NCI-H1694 (cell line): ENCODE measurements around the gene CCDC7.
"Not testable (repeated sequence)": the region's sequence is repeated elsewhere in the genome, so short reads cannot be mapped to it uniquely, and the experiment has no call there.

Experiments
- DNase-seq: peaks from one replicate; lab custom pipeline; 2025; lab: John Stamatoyannopoulos, UW

Gene CCDC7

DNA sequence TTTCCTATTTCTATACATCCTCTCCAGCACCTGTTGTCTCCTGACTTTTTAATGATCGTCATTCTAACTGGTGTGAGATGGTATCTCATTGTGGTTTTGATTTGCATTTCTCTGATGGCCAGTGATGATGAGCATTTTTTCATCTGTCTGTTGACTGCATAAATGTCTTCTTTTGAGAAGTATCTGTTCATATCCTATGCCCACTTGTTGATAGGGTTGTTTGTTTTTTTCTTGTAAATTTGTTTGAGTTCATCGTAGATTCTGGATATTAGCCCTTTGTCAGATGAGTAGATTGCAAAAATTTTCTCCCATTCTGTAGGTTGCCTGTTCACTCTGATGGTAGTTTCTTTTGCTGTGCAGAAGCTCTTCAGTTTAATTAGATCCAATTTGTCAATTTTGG, 253.7 kb downstream of the CCDC7 start:
- DNase-seq: not testable (repeated sequence)

DNA sequence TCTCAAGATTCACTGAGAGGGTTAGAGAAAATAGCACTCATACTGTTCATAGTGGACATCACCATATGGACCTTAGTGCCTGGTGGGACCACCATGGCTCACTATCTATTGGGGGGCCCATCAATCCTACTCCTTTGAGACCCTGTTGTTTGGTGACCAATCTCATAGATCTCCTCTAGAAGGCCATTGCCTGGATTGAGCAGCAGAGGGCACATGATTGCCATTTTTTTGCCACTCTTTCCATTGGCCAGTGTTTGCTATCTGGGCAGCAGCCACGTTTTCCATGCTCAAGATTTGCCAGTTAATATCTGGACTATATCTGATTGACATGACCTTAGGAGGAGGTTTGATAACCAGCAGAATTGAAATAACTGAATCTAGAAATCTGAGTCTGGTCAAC, 267.6 kb downstream of the CCDC7 start:
- DNase-seq: no peak

DNA sequence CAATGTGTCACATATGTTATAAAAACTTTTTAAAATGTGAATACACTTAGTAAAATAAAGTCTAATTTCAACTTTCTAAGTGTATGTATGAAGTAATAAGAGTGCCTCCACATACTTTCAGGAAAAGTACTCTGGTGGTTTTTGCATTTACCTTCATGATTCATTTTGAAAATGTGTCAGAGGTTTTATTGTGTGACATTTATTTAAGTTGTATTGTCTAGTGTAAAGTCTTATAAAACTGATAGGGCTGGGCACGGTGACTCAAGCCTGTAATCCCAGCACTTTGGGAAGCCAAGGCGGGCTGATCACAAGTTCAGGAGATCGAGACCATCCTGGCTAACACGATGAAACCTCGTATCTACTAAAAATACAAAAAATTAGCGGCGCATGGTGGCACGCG, 285.6 kb downstream of the CCDC7 start:
- no peak for DNase-seq

DNA sequence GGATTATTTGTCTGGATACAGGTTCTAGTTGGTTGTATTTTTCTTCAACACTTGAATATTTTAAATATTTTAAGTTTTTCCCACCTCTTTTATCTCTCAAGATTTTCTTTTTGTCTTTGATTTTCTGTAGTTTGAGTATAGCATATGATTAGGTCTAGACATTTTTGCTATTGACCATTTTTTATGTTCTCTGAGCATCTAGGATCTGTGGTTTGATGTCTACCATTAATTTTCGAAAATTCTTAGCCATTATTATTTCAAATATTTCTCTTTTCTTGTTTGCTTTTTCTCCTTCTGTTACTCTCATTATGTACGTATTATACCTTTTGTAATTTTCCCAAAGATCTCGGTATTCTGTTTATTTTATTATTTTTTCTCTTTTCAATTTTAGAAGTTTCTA, 293.0 kb downstream of the CCDC7 start:
- no peak for DNase-seq

DNA sequence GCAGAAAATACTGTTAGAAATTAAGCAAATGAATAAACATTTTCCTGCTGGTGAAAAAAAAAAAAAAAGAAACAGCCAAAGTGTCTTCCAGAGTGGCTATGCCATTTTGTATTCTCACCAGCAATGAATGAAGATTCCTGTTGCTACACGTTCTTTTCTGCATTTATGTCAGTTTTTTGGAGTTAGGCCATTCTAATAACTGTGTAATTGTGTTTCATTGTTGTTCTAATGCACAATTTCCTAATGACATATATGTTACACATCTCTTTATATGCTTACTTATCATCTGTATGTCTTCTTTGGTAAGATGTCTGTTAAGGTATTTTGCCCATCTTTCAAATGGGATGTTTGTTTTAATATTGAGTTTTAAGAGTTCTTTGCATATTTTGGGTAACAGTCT, 298.4 kb downstream of the CCDC7 start:
- no peak for DNase-seq

DNA sequence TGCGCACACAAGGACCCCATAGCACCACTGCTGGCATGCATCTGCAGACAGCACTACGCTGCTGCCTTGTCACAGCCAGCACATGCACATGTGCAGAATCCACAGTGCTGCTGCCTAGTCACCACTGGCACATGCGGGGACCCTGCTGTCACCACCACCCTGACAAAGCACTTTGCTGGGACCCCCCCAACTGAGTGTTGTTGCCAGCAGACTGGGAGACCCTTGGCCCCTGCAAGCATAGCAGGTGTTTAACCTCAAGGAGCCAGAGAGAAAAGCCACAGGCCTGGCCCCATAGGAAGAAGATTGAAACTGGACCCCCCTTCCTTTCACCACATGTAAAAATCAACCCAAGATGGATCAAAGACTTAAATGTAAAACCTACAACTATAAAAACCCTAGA, 300.9 kb downstream of the CCDC7 start:
- no peak for DNase-seq

DNA sequence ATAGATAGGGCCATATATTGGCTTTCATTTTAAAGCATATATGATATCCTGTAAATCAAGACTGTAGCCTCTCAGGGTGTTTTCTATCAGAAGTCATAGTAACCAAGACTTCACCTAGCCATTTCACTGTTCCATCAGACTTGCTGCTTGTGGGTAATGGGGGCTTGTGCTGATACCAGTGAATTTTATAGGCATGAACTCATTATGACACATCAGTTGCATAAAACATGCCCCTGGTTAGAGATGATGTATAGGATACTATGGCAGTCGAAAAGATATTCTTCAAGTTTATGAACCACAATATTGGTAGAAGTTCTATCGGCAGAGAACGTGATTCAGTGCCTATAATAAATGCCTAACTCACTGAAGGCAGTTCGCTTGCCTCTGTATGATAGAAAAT, 305.6 kb downstream of the CCDC7 start:
- no peak for DNase-seq

DNA sequence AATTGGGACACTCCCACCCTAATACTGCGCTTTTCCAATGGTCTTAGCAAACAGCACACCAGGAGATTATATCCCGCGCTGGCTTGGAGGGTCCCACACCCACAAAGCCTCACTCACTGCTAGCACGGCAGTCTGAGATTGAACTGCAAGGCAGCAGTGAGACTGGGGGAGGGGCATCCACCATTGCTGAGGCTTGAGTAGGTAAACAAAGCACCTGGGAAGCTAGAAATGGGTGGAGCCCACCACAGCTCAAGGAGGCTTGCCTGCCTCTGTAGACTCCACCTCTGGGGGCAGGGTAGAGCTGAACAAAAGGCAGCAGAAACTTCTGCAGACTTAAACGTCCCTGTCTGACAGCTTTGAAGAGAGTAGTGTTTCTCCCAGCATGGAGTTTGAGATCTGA, 309.0 kb downstream of the CCDC7 start:
- not testable (repeated sequence) for DNase-seq

DNA sequence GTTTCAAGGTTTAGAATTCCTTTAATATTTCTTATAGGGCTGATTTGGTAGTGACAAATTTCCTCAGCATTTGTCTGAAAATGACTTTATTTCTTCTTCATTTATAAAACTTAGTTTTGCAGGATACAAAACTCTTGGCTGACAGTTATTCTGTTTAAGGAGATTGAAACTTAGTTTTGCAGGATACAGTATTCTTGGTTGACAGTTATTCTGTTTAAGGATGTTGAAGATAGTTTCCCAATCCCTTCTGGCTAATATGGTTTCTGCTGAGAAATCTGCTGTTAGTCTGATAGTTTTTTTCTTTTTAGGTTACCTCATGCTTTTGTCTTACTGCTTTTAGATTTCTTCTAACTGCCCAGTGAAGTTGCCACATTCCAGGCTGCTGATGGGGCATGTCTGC, 325.3 kb downstream of the CCDC7 start:
- no peak for DNase-seq

DNA sequence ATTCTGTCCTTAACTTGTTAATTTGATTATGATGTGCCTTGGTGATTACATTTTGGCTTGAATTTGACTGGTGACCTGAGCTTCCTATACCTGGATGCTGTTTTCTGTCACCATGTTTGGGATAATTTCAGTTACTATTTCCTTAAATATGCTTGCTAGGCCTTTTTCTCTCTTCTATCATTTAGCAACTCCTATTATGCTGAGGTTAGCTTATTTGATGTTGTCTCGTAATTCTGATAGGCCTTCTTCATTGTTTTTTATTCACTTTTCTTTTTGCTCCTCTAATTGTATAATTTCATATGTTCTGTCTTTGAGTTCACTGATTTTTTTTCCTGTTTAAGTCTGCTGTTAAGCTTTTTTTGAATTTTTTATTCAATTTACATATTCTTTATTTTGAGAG, 327.2 kb downstream of the CCDC7 start:
- no peak for DNase-seq

DNA sequence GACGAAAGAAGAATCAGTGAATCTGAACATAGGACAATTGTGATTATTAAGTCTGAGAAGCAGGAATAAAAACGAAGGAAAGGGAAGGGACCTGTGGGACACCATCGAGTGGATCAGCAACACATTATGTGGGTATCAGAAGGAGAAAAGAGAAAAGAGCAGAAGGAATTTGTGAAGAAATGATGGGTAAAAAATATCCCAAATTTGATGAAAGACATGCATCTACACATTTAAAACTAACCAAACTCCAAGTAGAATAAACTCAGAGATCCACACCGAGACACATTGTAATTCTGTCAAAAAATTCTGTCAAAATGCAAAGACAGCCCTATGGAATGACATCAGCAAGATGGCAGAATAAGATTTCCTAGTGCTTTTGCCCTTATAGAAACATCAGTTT, 341.0 kb downstream of the CCDC7 start:
- no peak for DNase-seq

DNA sequence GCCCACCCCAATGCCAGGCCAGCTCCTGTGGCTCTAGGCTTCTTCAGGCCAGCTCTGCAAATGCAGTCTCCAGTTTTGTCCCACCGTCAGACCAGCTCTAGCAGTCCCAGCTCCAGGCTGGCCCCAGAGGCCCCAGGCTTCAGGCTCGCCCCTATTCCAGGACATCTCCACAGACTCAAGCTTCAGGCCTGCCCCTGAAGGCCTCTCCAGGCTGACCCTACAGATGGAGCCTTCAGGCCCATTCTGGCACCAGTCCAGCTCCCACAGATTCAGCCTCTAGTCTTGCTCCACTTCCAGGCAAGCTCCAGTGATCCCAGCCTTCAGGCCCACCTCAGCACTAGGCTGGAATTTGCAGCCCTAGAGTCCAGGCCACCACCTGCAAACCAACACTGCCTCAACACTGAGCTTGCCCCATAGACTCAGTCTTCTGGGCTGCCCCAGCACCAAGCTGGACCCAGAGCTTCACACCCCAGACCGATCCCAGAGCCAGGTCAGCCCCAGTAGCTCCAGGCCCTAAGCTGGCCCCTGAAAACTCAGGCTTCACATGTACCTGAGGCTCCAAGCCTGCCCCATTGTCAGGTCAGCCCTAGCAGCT, 341.8 kb downstream of the CCDC7 start:
- no peak for DNase-seq

DNA sequence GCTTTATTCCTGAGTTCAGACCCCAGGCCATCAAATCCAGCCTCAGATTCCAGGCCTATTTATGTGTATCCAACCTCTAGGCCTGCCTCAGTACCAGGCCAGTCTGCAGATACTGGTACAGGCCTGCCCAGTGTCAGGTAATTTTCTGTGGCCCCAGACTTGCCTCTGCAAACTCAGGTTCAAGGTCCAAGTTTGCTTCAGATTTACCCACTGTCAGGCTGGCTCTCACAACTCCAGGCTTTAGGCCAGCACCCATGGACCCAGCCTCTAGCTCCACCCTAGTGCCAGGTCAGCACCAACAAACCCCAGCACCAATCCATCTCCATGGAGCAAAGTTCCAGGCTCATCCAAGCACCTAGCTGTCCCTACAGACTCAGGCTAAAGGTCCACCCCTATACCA, 342.4 kb downstream of the CCDC7 start:
- DNase-seq: no peak

DNA sequence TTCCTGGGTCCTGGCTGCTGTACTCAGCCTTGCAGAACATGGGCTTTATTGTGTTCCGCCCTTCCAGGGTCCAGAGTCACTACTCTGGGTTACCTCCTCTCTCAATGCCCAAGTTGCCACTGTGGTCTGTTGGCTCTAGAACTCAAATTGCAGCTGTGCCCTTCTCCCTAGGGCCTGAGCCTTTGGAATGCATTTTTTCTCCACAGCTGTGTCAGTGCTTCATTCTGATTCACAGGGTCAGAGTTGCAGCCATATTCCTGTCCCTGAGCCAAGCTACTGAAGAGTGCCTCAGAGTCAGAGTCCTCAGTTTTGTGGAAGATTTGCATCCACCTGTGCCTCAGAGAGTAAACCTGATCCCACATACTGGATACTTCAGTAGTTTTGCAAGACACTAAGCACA, 344.5 kb downstream of the CCDC7 start:
- no peak for DNase-seq

DNA sequence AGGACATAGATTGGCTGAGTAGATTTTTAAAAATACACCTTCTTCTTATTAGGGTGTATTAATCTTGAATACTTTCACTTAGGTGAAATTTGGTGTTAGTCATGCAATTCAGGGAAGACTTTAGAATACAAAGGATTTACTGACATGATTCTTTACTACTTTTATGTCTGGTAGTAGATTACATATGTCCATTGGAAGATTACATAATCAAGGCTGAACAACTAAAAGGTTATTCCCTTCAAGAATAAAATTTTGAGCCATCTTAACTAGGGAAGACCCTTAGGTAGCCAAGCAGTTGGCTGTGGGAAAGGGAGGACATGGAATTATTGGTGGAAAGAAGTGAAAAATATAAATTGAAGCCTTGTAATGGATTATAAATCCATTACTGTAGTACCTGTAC, 347.1 kb downstream of the CCDC7 start:
- DNase-seq: no peak

DNA sequence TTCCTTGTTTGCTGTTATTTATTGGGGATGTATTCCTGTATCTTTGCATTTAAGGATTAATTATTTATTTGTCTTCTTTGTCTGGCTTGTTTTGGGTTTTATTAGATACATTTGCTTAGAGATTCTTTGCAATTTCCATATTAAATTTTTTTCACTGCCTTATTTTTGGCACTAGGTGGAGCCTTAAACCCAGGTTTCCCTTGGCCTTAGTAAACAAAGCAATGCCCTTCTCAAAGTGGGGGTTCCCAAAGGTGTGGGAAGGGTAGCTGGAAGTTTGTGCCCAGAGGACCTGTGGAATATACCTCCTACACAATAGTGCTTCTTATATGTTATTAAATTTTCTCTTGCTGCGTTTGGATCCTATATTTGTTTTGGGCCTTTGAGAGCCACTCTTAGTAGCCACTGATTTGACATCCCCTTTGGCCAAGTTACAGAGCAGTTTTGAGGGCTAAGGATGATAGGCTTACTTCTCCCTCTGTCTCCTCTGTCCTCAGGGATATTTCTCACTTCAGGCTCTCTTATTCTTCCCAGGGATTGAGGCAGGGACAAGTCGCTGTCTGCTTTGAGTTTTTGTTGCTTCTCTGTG, 349.8 kb downstream of the CCDC7 start:
- peak; percentile 3 for DNase-seq

DNA sequence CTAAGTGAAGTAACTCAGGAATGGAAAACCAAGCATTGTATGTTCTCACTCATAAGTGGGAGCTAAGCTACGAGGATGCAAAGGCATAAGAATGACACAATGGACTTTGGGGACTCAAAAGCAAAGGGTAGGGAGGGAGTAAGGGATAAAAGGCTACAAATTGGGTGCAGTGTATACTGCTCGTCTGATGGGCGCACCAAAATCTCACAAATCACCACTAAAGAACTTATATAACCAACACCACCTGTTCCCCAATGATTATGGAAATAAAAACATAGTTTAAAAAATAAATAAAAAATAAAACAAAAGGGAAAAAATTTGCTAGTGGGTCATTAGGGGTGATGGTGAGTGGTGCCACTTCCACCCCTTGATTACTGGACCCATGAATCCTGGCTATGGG, 351.5 kb downstream of the CCDC7 start:
- not testable (repeated sequence) for DNase-seq

DNA sequence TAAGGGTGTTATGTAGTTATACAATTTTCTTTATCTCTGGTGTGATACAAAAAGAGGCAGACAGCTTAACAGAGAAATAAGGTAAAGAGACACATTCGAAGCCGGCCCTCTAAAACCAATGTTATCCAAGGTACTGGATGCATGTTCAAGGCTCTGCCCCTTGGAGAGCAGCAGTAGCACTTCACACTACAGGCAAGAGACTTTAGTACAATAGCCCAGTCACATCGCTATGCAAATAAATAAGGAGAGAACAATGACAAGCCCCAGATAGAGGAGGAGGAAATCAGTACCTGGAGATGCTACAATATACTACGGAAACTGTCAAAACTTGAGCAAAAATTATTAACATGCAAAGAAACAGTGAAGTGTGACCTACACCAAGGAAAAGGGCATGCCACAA, 401.0 kb downstream of the CCDC7 start:
- DNase-seq: no peak

DNA sequence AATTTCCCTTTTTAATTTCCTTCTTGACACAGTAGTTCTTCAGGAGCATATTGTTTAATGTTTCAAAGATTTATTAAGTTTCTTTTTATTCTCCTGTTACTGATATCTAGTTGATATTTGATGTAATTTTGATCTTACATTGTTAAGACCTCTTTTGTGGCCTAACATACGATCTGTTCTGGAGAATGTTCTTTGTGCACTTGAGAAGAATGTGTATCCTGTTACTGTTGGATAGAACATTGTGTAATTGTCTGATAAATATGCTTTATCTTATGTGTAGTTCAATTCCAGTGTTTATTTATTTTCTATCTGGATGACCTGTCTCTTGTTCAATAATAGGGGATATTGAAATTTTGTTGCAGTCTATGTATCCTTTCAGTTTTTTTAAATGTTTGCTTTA, 405.4 kb downstream of the CCDC7 start:
- no peak for DNase-seq

DNA sequence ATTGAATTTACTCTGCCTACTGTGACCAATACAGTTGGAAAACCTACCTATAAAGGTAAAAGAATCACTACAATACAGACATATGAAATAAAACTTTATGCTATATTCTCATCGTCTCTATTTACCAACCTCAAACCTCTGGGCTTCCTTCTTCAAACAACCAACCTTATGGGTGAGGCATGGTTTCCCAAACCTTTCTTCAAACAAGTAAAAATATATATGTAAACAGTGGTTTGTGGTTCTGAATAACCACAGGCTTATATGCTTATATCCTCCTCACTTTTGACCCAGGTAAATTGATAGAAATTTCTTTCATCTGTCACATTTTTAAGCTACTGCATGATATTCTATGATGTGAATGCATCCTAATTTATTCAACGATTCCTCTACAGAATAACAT, 408.5 kb downstream of the CCDC7 start:
- no peak for DNase-seq

DNA sequence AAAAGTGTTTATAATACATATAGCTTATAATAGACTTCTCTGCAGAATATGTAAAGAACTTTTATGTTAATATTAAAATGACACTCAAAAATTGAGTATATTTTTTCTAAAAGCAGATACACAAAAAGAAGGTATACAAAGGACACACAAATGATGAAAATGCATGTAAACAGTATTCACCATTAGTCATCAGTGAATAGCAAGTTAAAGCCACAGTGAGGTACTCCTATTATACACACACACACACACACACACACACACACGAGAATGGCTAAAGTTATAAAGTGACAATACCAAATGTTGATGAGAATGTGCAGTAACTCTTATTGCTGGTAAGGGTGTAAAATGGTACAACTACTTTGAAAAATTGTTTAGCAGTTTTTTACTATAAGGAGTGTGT, 419.2 kb downstream of the CCDC7 start:
- no peak for DNase-seq

DNA sequence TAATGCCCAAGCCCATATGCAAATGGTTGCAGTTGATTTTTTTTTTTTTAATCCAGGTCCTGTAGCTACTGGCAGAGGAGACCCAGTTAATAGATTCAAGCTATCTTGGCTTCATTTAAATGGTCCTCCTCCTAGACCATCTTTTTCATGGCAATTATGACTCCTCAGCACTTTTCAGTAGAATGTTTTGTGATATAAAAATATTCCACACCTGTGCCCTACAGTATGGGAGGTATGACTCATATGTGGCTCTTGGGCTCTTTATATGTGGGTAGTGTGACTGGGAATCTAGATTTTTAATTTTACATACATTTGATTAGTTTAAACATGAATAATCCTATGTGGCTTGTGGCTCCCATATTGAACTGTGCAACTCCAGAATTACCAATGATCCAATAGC, 432.0 kb downstream of the CCDC7 start:
- no peak for DNase-seq

DNA sequence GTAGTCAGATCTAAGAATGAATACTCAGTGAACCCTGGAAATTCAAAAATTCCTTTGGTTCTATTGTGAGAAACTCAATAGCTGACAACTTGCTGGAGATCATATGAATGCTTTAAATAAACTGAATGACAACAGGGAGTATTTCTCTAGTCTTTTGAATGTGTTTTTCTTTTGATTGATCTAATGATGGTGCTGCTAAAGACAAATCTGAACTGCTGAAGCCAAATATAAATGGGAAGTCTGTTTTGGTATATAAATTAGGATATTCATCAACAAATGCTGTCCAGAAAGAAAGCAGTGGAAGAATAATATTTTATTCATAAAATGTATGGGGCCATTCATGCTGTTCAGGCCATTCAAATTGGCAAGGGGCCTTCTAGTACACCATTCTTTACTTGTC, 432.7 kb downstream of the CCDC7 start:
- DNase-seq: no peak

DNA sequence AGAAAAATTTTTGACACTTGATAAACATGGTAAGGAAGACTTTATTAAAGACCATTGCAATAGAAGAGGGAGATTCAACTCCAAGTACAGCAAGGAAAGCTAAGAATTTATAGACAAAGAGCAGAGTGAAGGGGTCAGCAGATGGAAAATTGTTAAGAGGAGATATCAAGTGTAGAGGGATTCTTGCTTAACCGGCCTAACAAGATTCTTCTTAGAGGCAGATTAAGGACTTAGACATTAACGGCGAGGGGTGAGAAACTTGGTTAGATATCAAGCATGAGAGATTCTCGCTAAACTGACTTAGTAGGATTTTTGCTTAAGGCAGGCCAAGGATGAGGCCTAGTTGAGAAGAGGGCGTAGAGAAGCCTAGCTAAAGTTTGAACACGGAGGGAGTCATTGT, 436.1 kb downstream of the CCDC7 start:
- no peak for DNase-seq

DNA sequence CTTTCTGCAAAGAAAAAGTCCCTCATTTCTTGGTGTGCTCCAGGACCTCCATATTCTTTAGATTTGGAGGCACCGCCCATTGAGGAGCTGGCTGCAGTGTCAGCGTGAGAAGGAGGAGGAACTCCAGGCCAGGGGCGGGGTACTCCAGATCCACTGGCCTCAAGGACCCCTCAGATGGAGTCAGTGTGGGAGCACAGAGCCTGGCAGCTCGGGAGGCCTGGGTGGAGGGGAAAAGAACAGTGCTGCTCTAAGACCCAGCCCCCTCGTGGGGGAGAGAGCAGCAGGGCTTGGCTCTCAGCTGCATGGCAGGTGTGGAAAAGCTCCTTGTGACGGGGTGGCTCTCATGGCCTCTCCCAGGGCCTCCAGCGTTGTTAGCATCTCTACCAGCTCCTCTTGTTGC, 441.5 kb downstream of the CCDC7 start:
- DNase-seq: no peak
